BE2C (cell line): ENCODE data around the gene KRIT1.
"Not testable (repeated sequence)": the region's sequence is repeated elsewhere in the genome, so short reads cannot be mapped to it uniquely, and the experiment has no call there.

Experiments
- DNase-seq: peaks from one replicate; pipeline ENCODE4 v3.0.0-alpha.2; 2020
- H3K27me3 ChIP-seq: fragments of 250-450 bp; sonication (Bioruptor Pico); 2 replicates; pipeline ENCODE4 v1.5.1; 2020; ENCODE audit warnings: mild to moderate bottlenecking
- H3K36me3 ChIP-seq: fragments of 250-450 bp; sonication (Bioruptor Pico); 2 replicates; pipeline ENCODE4 v1.5.1; 2020; ENCODE audit warnings: mild to moderate bottlenecking
- H3K4me1 ChIP-seq: fragments of 250-450 bp; sonication (Bioruptor Pico); 2 replicates; pipeline ENCODE4 v1.5.1; 2020
- H3K4me3 ChIP-seq: 2 replicates; pipeline ENCODE4 v1.5.1; 2011; ENCODE audit warnings: low read depth, low read length
- H3K9me3 ChIP-seq: fragments of 250-450 bp; sonication (Bioruptor Pico); 2 replicates; pipeline ENCODE4 v1.5.1; 2020
- CTCF ChIP-seq: IDR thresholded peaks from 2 replicates; pipeline ENCODE4 v1.5.1; 2012; ENCODE audit warnings: mild to moderate bottlenecking, low read depth, low read length

The KRIT1 gene

DNA sequence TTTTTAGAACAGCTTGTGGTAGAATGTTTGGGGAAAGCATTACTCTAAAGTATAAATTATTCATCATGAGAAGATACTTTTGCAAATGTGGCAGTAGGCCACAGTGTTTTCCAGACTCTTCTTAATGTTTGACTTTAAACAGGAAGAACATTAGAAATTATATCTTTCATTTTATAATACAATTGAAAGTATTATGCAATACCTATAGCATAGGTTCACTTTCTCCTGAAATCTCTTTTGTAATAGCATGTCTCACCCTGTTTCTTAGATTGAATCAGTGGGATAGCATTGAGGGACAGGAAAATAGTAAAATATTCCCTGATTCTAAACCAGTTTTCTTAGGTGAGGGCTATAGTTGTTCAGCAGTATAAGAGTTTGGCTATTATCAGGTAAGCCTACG, 23.2 kb upstream of the KRIT1 start:
- Histone ChIP-seq H3K4me1 (no peaks in the 10 kb centered on the region; the same call in 1 of the 2 replicates), H3K36me3 (no peaks in the 10 kb centered on the region), H3K4me3 (no peak overlapping the region), H3K9me3 (no peaks in the 10 kb centered on the region), H3K27me3 (no peaks in the 10 kb centered on the region)
- DNase-seq = no peak
- TF ChIP-seq CTCF = no peak

DNA sequence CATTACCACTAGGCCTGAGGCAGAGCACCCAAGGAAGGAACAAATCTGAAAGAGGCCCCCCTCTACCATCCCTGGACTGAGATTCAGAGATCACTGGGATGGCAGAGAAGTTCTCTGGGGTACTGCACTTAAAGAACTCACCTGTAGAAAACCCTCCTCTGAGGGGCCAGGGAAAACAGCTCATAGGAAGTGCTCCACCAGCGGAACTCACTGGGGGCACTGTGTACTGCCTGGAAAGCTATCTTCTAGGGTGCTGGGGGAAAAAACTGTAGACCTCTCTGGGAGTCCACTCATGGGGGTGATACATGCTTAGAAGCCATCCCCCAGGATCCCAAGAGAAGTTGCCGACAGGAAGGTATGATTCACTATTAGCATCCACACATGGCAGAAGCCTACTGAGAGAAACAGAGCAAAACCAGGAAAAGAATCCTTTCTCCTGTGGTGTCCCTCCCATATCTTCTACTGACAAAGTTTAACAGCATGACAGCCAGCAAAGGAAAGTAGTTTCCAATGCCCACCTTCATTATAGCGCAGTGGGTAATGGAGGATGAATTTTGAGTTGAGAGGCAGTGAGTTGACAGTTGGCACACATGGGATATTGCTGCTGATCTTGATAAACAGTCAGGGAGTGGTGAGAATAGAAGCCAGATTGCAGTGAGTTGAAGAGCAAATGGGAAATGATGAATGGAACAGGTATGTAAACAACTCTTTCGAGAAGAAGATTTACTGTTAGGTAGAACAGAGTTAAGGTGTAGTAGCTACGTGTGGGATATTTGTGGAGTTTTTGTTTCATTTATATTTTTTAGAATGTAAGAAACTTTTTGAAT, 20.9 kb upstream of the KRIT1 start:
- no peaks in the 10 kb centered on the region for H3K9me3 ChIP-seq
- no peak overlapping the region for H3K4me3 ChIP-seq
- DNase-seq = no peak
- no peaks in the 10 kb centered on the region for H3K27me3 ChIP-seq
- no peaks in the 10 kb centered on the region for H3K36me3 ChIP-seq
- TF ChIP-seq CTCF = no peak
- H3K4me1 ChIP-seq = no peaks in the 10 kb centered on the region; the same call in 1 of the 2 replicates

- H3K36me3 ChIP-seq = no peaks in the 10 kb centered on the region
- TF ChIP-seq CTCF = no peak
- no peak for DNase-seq
These were observed 14.6 kb upstream of the KRIT1 start for GRCh38 chr7:92260248-92260781.

DNA sequence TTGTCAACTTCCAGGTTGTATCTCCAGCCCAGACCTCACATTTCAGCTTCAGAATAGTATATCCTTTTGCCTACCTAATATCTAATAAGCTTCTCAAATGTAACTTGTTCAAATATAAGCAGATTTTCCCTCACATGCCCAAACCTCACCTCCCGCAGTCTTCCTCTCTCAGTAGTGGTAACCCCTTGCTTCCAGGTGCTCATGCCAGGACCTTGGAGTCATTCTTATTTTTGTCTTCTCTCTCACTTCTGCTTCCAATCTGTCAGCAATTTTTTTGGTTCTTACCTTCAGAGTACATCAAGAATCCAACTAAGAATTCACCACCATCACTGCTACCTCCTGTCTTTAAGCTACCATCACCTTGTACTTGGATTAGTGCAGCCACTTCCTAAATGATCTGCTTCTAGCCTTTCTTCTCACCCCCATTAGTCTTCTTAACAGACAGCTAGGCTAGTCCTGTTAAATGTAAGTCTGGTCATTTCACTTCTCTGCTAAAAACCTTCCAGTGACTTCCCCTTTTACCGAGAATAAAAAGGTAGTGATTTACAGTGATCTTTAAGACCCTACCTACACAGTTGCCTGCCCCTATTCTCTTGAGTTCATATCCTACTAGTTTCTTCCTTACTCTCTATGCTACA, 14.0 kb upstream of the KRIT1 start:
- DNase-seq = no peak
- H3K4me3 ChIP-seq = no peak overlapping the region
- H3K27me3 ChIP-seq = no peaks in the 10 kb centered on the region
- H3K36me3 ChIP-seq = no peaks in the 10 kb centered on the region
- TF ChIP-seq CTCF = no peak
- no peaks in the 10 kb centered on the region for H3K9me3 ChIP-seq
- no peaks in the 10 kb centered on the region for H3K4me1 ChIP-seq

More at GRCh38 chr7:92260248-92260781, 14.6 kb upstream of the KRIT1 start:
- no peak overlapping the region for H3K4me3 ChIP-seq
- H3K4me1 ChIP-seq = no peaks in the 10 kb centered on the region
- no peaks in the 10 kb centered on the region for H3K27me3 ChIP-seq
- H3K9me3 ChIP-seq = no peaks in the 10 kb centered on the region

GRCh38 chr7:92259062-92259461, 13.3 kb upstream of the KRIT1 start:
- DNase-seq = no peak
- Histone ChIP-seq H3K4me1 (no peaks in the 10 kb centered on the region), H3K9me3 (no peaks in the 10 kb centered on the region), H3K36me3 (no peaks in the 10 kb centered on the region), H3K27me3 (no peaks in the 10 kb centered on the region), H3K4me3 (no peak overlapping the region)
- TF ChIP-seq CTCF = no peak

GRCh38 chr7:92255308-92255707, 9.6 kb upstream of the KRIT1 start:
- Histone ChIP-seq H3K36me3 (no peaks in the 10 kb centered on the region; the same call in 1 of the 2 replicates), H3K4me1 (no peaks in the 10 kb centered on the region), H3K9me3 (no peaks in the 10 kb centered on the region), H3K4me3 (no peak overlapping the region), H3K27me3 (no peaks in the 10 kb centered on the region)
- no peak for TF ChIP-seq CTCF
- no peak for DNase-seq

DNA sequence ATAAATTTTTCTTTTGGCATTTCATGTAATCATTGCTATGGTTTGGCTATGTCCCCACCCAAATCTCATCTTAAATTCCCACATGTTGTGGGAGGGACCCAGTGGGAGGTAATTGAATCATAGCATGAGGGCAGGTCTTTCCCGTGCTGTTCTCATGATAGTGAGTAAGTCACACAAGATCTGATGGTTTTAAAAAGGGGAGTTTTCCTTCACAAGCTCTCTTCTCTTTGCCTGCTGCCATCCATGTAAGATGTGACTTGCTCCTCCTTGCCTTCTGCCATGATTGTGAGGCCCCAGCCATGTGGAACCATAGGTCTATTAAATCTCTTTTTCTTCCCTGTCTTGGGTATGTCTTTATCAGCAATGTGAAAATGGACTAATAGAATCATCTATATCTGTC, 9.1 kb upstream of the KRIT1 start:
- DNase-seq, H3K36me3 ChIP-seq, H3K4me3 ChIP-seq, H3K4me1 ChIP-seq, H3K27me3 ChIP-seq, H3K9me3 ChIP-seq: not testable (repeated sequence)
